Progenitor cell of endocrine pancreas (in vitro differentiated cells): ENCODE measurements around the gene TMTC2. TPM values are rescaled to one million over a fixed set of nuclear protein-coding genes. Genes with fewer than 3 reads are reported as not detected.

ENCODE experiments used
- DNase-seq: peaks from one replicate; pipeline ENCODE4 v3.0.0; 2021; ENCODE audit warnings: low spot score; ENCODE audit not compliant: unreplicated experiment
- H3K27ac Mint-ChIP-seq: 2 replicates; pipeline ENCODE4 v1.8.0; 2021; ENCODE audit warnings: mild to moderate bottlenecking, moderate library complexity, mixed read lengths
- H3K27me3 Mint-ChIP-seq: 2 replicates; pipeline ENCODE4 v1.8.0; 2021; ENCODE audit warnings: mixed read lengths
- H3K36me3 Mint-ChIP-seq: 2 replicates; pipeline ENCODE4 v1.8.0; 2022; ENCODE audit warnings: mixed read lengths; ENCODE audit not compliant: insufficient read depth
- H3K4me1 Mint-ChIP-seq: 2 replicates; pipeline ENCODE4 v1.8.0; 2021; ENCODE audit warnings: low read depth, mixed read lengths
- H3K4me3 Mint-ChIP-seq: 2 replicates; pipeline ENCODE4 v1.8.0; 2021; ENCODE audit warnings: low read depth, mild to moderate bottlenecking, moderate library complexity, mixed read lengths
- H3K9me3 Mint-ChIP-seq: 2 replicates; pipeline ENCODE4 v1.8.0; 2021; ENCODE audit warnings: low read depth, mixed read lengths
- CTCF ChIP-seq: fragments of 200-600 bp; sonication (generic); IDR thresholded peaks from one replicate; pipeline ENCODE4 v1.5.0; 2021; ENCODE audit warnings: antibody characterized with exemption, mild to moderate bottlenecking; ENCODE audit not compliant: unreplicated experiment
- total RNA-seq: library from RNA; stranded (reverse); gene quantifications from 2 replicates; pipeline ENCODE4 v1.2.1, GENCODE V29; 2021

The TMTC2 gene
- total RNA-seq, 1 donor from 2014 or later: 15.4 TPM

DNA sequence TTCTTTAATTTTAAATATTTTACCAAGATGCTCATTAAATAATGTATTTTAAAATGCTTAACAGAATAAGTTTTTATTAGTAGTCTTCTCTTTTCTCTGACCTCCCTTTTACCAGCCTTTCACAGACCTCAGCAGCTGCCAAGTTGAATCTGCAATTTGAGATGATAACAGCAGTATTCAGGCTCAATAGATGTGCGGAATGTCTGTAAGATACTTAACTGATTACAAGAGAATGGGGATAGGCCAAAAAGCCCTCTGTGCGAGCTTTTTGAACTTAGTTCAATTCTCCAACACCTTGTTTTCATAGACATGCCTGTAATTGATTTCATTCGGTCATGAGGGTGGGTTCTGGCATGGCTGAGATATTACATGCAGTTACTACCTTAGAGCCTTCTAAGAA is 277.2 kb downstream of the TMTC2 start:
- no peak for DNase-seq
- Mint-ChIP-seq H3K27ac (no peak overlapping the region), H3K4me3 (no peak overlapping the region), H3K27me3 (no peaks in the 10 kb centered on the region), H3K36me3 (no peaks in the 10 kb centered on the region), H3K4me1 (peaks cover 12% of the 10 kb centered on the region), H3K9me3 (peaks cover 6% of the 10 kb centered on the region)
- no peak for TF ChIP-seq CTCF

DNA sequence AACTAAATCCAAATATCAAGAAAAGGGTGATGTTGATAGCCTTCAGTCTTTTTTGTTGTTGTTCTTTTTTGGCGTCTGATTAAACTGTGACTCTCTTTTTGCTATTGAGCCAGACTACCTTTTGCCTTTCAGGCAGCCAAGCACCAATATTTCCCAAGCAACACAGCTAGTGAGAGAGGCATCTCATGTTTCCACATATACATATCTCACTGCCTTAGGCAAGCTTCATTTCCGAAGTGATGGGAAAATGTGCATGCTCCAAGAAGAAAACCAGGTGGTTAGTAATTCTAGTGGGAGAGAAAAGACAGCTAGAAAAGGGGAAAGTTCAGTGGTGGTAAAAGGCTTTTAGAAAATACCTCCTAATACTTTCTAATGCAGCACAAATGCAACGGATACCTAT is 277.7 kb downstream of the TMTC2 start:
- H3K36me3 Mint-ChIP-seq: no peaks in the 10 kb centered on the region
- DNase-seq: no peak
- H3K9me3 Mint-ChIP-seq: peaks cover 6% of the 10 kb centered on the region
- TF ChIP-seq CTCF: no peak
- no peak overlapping the region for H3K27ac Mint-ChIP-seq
- H3K4me3 Mint-ChIP-seq: no peak overlapping the region
- no peaks in the 10 kb centered on the region for H3K27me3 Mint-ChIP-seq
- H3K4me1 Mint-ChIP-seq: peaks cover 13% of the 10 kb centered on the region

- Mint-ChIP-seq H3K4me1 (peaks cover 13% of the 10 kb centered on the region), H3K27me3 (no peaks in the 10 kb centered on the region), H3K4me3 (no peak overlapping the region), H3K27ac (no peak overlapping the region), H3K36me3 (peaks cover 3% of the 10 kb centered on the region), H3K9me3 (no peaks in the 10 kb centered on the region)
- no peak for DNase-seq
- TF ChIP-seq CTCF: no peak
Measured at GRCh38 chr12:82966001-82966559, 279.4 kb downstream of the TMTC2 start.

- H3K27ac Mint-ChIP-seq: no peak overlapping the region
- no peak overlapping the region for H3K4me3 Mint-ChIP-seq
- no peaks in the 10 kb centered on the region for H3K27me3 Mint-ChIP-seq
- no peaks in the 10 kb centered on the region for H3K9me3 Mint-ChIP-seq
- DNase-seq: no peak
- H3K36me3 Mint-ChIP-seq: peaks cover 3% of the 10 kb centered on the region
- no peak for TF ChIP-seq CTCF
- peaks cover 10% of the 10 kb centered on the region for H3K4me1 Mint-ChIP-seq
Measured at GRCh38 chr12:82968631-82969367, 282.1 kb downstream of the TMTC2 start.

GRCh38 chr12:82970614-82971013 is 283.9 kb downstream of the TMTC2 start:
- Mint-ChIP-seq H3K4me1 (peaks cover 3% of the 10 kb centered on the region), H3K9me3 (no peaks in the 10 kb centered on the region), H3K27me3 (no peaks in the 10 kb centered on the region), H3K4me3 (no peak overlapping the region), H3K36me3 (peaks cover 5% of the 10 kb centered on the region), H3K27ac (no peak overlapping the region)
- DNase-seq: no peak
- no peak for TF ChIP-seq CTCF
